VCaP (cell line): ENCODE results near the gene ASB6.

ENCODE experiments used
- H3K27ac ChIP-seq: fragments of 450-650 bp; 2 replicates; pipeline ENCODE4 v1.5.1; 2017
- TF ChIP-seq, protein P1 (sequence below): fragments of 450-650 bp; conservative IDR thresholded peaks from 2 replicates; pipeline ENCODE4 v1.5.1; 2017; ENCODE audit warnings: mild to moderate bottlenecking, moderate library complexity

Gene ASB6

DNA sequence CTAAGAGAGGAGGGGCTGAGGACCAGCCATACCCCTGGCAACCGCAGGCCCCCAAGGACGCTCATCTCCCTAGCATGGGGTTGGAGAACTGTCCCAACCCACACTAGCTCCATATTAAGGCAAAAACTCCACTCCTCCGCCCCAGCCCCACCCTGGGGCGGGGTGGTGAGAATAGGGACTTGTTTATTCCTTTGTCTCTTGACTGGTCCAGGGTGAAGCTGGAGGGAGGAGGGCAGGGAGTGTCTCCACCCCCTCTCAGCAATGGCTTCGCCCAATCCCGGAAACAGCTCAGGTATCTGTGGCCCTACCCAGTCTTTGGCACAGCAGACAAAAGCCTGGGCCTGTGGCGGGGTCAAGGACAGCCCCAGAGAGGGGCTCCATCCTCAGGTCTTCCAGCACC, 40.4 kb upstream of the ASB6 start:
- TF ChIP-seq, protein P1, sequence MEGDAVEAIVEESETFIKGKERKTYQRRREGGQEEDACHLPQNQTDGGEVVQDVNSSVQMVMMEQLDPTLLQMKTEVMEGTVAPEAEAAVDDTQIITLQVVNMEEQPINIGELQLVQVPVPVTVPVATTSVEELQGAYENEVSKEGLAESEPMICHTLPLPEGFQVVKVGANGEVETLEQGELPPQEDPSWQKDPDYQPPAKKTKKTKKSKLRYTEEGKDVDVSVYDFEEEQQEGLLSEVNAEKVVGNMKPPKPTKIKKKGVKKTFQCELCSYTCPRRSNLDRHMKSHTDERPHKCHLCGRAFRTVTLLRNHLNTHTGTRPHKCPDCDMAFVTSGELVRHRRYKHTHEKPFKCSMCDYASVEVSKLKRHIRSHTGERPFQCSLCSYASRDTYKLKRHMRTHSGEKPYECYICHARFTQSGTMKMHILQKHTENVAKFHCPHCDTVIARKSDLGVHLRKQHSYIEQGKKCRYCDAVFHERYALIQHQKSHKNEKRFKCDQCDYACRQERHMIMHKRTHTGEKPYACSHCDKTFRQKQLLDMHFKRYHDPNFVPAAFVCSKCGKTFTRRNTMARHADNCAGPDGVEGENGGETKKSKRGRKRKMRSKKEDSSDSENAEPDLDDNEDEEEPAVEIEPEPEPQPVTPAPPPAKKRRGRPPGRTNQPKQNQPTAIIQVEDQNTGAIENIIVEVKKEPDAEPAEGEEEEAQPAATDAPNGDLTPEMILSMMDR: no peak
- H3K27ac ChIP-seq: no peak overlapping the region

GRCh38 chr9:129681924-129682323, 40.0 kb upstream of the ASB6 start:
- TF ChIP-seq, protein P1: no peak
- H3K27ac ChIP-seq: no peak overlapping the region

DNA sequence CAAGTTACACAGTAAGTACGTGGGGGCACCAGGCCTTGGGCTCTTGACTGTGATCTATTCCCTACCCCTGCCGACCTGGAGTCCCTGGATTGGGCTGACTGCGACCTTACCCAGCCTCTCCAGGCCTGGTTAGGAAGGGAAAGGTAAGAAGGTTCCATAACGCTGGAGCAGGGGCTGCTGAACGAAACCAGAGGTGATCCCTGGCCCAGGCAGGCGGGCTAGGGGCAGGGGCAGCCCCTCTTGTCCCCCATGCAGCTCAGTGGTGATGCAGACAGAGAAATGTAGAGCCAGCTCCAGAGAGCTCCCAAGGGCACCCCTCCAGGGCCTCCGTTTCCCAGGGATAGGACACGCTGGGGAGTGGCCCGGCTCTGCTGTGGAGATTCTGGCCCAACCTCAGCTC, 37.6 kb upstream of the ASB6 start:
- TF ChIP-seq, protein P1: no peak
- no peak overlapping the region for H3K27ac ChIP-seq

GRCh38 chr9:129678844-129679243, 36.9 kb upstream of the ASB6 start:
- no peak overlapping the region for H3K27ac ChIP-seq
- TF ChIP-seq, protein P1: no peak

GRCh38 chr9:129677456-129677855, 35.5 kb upstream of the ASB6 start:
- H3K27ac ChIP-seq: no peak overlapping the region
- TF ChIP-seq, protein P1: no peak

DNA sequence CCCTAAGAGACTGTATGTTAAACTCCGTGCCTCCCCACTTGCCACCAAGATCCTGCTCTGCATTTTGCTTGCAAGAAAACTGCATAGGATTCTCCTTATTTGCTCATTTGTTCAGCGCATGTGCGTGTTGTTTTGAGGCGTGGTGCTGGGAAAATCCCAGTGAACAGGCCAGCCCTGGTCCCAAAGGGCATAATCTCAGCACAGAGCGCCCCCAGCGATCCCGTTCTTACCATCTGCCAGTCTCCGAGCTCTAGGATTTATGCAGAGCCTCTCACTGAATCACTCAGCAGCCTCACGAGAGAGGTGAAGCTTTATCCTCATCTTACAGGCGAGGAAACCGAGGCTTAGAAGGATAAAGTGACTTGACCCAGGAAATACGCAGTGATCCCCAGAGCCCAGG, 35.0 kb upstream of the ASB6 start:
- TF ChIP-seq, protein P1: no peak
- H3K27ac ChIP-seq: no peak overlapping the region

DNA sequence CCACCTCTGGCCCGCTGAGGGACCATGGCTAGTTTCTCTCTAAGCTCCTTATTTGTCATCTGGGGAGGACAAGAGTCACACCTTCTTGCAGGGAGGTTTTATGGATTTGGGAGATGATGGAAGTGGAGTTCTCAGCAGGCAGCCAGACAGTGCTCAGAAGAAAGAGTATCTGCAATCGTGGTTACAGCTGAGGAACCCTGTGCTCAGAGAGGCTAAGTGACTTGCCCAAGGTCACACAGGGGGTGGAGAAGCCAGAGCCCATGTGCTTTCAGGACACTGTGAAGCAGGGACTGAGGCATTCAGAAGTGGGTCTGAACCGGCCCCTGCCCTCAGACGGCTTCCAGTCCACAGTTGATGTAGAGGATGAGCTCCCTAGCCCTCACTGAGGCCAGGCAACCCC, 34.3 kb upstream of the ASB6 start:
- TF ChIP-seq, protein P1: no peak
- no peak overlapping the region for H3K27ac ChIP-seq

DNA sequence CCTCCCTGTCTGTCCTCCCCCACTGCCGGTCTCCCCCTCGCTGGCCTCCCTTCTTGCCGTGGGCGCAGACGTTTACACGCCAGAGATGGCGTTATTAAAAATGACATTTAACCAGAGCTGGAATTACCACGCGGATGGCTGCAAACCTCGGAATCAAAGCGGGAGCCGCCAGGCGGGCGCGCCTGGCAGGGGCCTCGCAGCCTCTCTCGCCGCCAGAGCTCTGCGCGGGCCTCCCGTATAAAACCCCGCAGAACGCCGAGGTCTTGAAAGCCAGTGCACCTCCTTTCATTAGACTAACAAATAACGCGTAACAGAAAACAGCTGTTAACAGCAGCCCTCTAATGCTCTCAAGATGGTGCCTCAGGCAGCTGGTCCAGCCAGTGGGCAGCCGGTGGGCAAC, 33.7 kb upstream of the ASB6 start:
- no peak overlapping the region for H3K27ac ChIP-seq
- TF ChIP-seq, protein P1: no peak
